Right hindlimb (tissue), 1 donor: ENCODE results near the gene ARHGAP10.
"Not testable (repeated sequence)": the region's sequence is repeated elsewhere in the genome, so short reads cannot be mapped to it uniquely, and the experiment has no call there.

Source experiments
- DNase-seq: peaks from one replicate; pipeline ENCODE4 v3.0.0-alpha.2; 2018

The ARHGAP10 gene

GRCh38 chr4:147794787-147795413 is 63.0 kb downstream of the ARHGAP10 start:
- no peak for DNase-seq

GRCh38 chr4:147799057-147799456 is 67.2 kb downstream of the ARHGAP10 start:
- DNase-seq = not testable (repeated sequence)

- DNase-seq = no peak
Observed at GRCh38 chr4:147799986-147800555, 68.2 kb downstream of the ARHGAP10 start.

GRCh38 chr4:147801820-147802219 is 69.9 kb downstream of the ARHGAP10 start:
- DNase-seq = no peak

DNA sequence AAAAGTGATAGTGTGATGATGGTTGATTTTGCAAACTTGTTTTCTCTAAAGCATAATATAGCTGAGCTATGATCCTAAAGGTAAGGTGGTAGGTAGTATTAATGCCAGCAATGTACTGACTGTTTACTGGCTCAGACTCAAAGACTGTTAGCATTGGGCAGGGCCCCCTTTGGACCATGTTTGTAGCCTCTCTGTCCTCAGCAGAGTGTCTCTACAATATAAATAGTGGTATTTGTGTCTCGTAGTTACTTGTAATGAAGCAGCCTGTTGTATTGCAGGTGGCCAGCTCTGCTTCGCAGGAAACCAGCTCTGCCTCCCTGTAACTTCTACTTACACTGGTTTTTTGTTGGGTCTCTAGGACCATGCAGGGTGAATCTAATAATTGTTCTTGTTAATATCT is 70.5 kb downstream of the ARHGAP10 start:
- DNase-seq = no peak

DNA sequence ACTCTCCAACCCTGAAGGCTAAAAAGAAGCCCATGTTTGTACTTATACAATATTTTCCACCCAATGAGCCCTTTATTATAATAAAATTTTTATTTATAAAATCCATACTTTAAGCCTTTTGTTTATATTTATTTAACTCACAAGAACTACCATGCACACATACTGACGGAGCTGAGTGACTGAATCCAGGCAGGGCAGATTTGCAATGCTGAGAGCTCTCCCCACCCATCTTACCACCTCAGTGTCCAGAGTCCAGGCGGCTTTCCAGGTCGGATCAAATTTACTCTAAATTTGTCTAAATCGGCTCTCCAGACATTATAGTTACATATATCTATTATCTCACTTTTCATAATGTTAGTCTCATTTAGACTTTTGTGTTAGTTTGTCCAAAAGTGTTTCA is 74.1 kb downstream of the ARHGAP10 start:
- no peak for DNase-seq

DNA sequence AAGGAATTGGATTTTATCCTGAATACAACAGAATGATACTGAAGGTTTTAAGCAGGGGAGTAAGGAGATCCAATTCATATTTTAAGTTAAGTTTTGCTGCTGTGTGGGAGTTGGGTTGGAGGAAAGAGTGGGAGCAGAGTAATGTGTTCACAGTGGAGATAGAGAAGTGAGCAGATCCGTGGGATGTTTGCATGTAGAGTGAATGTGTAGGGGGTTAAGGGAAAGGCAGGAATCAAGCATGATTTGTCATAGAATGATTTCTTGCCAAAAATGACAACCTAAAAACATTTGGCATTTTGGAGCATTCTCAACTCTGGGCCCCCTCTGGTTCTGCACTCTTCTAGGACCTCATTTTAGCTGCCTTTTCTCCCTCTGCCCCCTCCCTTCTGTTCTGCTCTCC is 76.6 kb downstream of the ARHGAP10 start:
- no peak for DNase-seq

DNA sequence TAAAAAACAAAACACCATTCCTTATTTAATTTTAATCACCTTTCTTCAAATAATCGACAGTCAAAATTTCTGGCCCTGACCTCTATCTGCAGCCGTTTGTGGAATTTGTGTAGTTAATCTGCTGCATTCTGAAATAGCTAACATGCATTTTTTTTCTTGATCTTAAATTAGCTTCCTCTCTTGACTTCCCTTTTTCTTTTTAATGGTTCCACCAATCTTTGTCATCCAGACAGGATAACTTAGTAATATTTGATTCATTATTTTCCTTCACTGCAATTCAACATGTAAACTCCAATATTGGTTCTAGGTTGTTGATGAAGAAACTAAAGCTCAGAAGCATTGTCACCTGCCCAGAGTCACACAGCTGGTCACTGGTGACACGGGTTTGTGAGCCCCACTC is 77.3 kb downstream of the ARHGAP10 start:
- DNase-seq = no peak

GRCh38 chr4:147811878-147812277 is 80.0 kb downstream of the ARHGAP10 start:
- DNase-seq = no peak

GRCh38 chr4:147813109-147813773 is 81.4 kb downstream of the ARHGAP10 start:
- DNase-seq = no peak

DNA sequence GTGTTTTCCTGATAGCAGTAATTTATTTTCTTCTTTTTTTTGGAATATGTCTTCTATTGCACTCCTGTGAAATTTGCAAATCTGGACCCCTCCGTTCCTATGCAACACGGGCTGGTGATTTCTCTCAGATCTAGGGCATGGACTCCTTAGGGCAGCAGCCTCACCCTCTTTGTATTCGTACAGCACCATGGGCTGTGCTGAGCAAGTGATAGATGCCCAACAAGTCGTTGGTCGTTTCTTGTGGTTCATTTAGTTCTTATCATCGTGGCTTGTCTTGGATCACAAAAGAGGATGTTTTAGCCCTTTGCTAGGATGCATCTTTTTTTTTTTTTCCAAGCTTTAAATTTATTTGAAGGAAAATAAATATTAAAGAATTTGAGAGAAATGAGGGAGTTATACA is 82.1 kb downstream of the ARHGAP10 start:
- DNase-seq = no peak

- no peak for DNase-seq
Observed at GRCh38 chr4:147814376-147814775, 82.5 kb downstream of the ARHGAP10 start.

DNA sequence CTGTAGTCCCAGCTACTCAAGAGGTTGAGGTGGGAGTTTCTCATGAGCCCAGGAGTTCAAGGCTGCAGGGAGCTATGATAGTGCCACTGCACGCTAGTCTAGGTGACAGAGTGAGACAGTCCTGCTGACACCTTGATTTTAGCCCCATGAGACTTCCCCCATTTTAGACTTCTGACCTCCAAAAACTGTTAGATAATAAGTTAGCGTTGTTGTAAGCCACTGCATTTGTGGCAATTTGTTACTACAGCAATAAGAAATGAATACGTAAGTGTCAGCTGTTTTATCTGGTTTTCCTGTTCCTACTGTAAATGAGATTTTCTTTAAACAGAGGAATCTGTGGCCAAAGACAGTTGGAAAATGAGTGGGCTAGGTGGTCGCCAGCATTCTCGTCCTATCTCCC is 83.9 kb downstream of the ARHGAP10 start:
- DNase-seq = no peak

- DNase-seq = no peak
Observed at GRCh38 chr4:147816382-147817254, 84.7 kb downstream of the ARHGAP10 start.

DNA sequence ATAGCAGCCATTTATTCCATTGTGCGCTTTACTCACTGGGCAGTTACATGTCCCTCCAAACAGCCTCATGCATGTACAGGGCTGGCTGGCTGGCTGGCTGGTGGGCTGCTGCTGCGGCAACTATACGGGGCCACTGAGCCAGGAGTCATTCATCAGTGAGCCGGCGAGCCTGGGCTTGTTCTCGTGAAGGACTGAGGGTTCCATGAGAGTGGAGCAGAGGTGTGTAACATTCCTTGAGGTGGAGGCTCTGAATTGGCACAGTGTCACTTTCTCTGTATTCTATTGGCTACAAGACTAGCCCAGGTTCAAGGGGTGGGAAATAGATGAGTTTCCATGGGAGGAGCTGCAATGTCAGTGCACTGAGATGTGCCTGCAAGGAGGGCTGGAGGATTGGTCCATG is 89.1 kb downstream of the ARHGAP10 start:
- DNase-seq = no peak

- DNase-seq = no peak
Observed at GRCh38 chr4:147821555-147821954, 89.7 kb downstream of the ARHGAP10 start.

GRCh38 chr4:147822128-147822527 is 90.2 kb downstream of the ARHGAP10 start:
- DNase-seq = peak; percentile 50

DNA sequence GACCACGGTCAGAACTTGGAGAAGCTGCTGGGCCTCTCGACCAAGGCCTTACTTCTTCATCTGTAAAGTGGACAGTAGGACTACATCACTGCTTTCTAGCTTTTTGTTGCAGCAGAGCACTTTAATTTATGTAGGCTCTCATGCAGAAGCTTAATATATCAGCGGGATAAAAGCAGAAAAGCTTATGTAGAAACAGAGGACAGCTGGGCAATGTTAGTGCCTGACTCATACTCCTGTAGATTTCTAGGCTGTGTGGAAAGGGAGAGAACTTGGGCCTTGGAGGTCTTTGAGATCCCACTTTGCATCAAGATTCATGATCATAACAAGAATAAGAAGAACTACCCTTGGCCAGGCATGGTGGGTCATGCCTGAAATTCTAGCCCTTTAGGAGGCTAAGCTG is 91.2 kb downstream of the ARHGAP10 start:
- no peak for DNase-seq

GRCh38 chr4:147824316-147824715 is 92.4 kb downstream of the ARHGAP10 start:
- no peak for DNase-seq

- no peak for DNase-seq
Observed at GRCh38 chr4:147824884-147825283, 93.0 kb downstream of the ARHGAP10 start.

GRCh38 chr4:147825451-147826287 is 93.8 kb downstream of the ARHGAP10 start:
- DNase-seq = no peak

- DNase-seq = no peak
Observed at GRCh38 chr4:147826288-147826646, 94.4 kb downstream of the ARHGAP10 start.
